Small intestine (tissue), 16 donors: ENCODE measurements around the gene PIGL. TPM values are rescaled to one million over a fixed set of nuclear protein-coding genes. Genes with fewer than 3 reads are reported as not detected.

Experiments
- DNase-seq, 2 donors: peaks; one replicate each; pipeline versions ENCODE4 v3.0.0 to v3.0.0-alpha.2; 2013
- FAIRE-seq: peaks from 2 replicates; lab custom pipeline; 2012; peaks lifted over from hg19 to GRCh38; lab: Jason Lieb, UNC
- H3K27ac ChIP-seq, 3 donors: one replicate each; pipeline ENCODE4 v1.5.1; 2013; ENCODE audit warnings: low read length in 2 of 3, mild to moderate bottlenecking in 2 of 3, control low read depth in 1 of 3, inconsistent platforms in 1 of 3, low read depth in 1 of 3, moderate library complexity in 1 of 3
- H3K27me3 ChIP-seq, 3 donors: one replicate each; pipeline ENCODE4 v1.6.1; 2013; ENCODE audit warnings: low read length in 3 of 3, inconsistent platforms in 1 of 3; ENCODE audit not compliant: control insufficient read depth in 3 of 3, insufficient read depth in 3 of 3
- H3K36me3 ChIP-seq, 3 donors: one replicate each; pipeline ENCODE4 v1.6.1; 2013; ENCODE audit warnings: low read length in 3 of 3, inconsistent platforms in 1 of 3, low read depth in 1 of 3, mild to moderate bottlenecking in 1 of 3, moderate library complexity in 1 of 3; ENCODE audit not compliant: control insufficient read depth in 3 of 3, insufficient read depth in 2 of 3
- H3K4me1 ChIP-seq, 3 donors: one replicate each; pipeline ENCODE4 v1.6.1; 2013; ENCODE audit warnings: low read length in 2 of 3, inconsistent platforms in 1 of 3, low read depth in 1 of 3, mild to moderate bottlenecking in 1 of 3, moderate library complexity in 1 of 3; ENCODE audit not compliant: control insufficient read depth in 3 of 3, insufficient read depth in 2 of 3
- H3K4me3 ChIP-seq, 3 donors: one replicate each; pipeline ENCODE4 v1.5.1; 2013; ENCODE audit warnings: low read length in 3 of 3, control low read depth in 1 of 3, inconsistent platforms in 1 of 3, low read depth in 1 of 3, mild to moderate bottlenecking in 1 of 3, moderate library complexity in 1 of 3
- H3K9me3 ChIP-seq, 2 donors: one replicate each; pipeline ENCODE4 v1.6.1; 2013; ENCODE audit warnings: low read depth in 1 of 2, low read length in 1 of 2; ENCODE audit not compliant: control insufficient read depth in 2 of 2, insufficient read depth in 1 of 2
- WGBS, 3 donors: extraction: QIAGEN DNeasy Blood & Tissue Kit; methylation state at CpG; one replicate each; pipeline ENCODE4 v1.1.7; 2013; 5-methylcytosine and 5-hydroxymethylcytosine counted together
- long read RNA-seq, 10 donors: transcript quantifications; one replicate each; lab custom pipeline, GENCODE V29; 2026
- polyA plus RNA-seq, 4 donors: library from polyadenylated mRNA; stranded (reverse) in 3 of 4; unstranded in 1 of 4; fragments of 200-250 nt in 3 of 4; fragments of 120-200 nt in 1 of 4; gene quantifications; one replicate each; pipeline versions ENCODE4 v1.2.1 to v1.2.3, GENCODE V29; 2013
- donor health status: healthy with polysubstance abuse.
- donor health status: control.
- donor health status: control.
- donor health status: Bipolar disorder and iron deficiency.
- donor health status: healthy.

Gene PIGL
- 10 to 100 TPM; 19.0 to 43.1 (median 25.9) TPM for polyA plus RNA-seq
- long read RNA-seq, donor 1: 0 reads
- long read RNA-seq, donor 2, partial matches to known transcripts: 0 of 4 reads
- long read RNA-seq, donor 2, other reads (novel, unspliced or antisense): 0 of 4 reads
- long read RNA-seq, donor 3, partial matches to known transcripts: 0 of 7 reads
- long read RNA-seq, donor 3, other reads (novel, unspliced or antisense): 0 of 7 reads
- long read RNA-seq, donor 4: 0 reads
- long read RNA-seq, donor 5, partial matches to known transcripts: 0 of 3 reads
- long read RNA-seq, donor 5, other reads (novel, unspliced or antisense): 0 of 3 reads
- long read RNA-seq, donor 6, partial matches to known transcripts: 50 of 53 reads
- long read RNA-seq, donor 6, other reads (novel, unspliced or antisense): 0 of 53 reads
- long read RNA-seq, donor 7, partial matches to known transcripts: 0 of 32 reads
- long read RNA-seq, donor 7, other reads (novel, unspliced or antisense): 29 of 32 reads
- long read RNA-seq, donor 8, partial matches to known transcripts: 0 of 2 reads
- long read RNA-seq, donor 8, other reads (novel, unspliced or antisense): 0 of 2 reads
- long read RNA-seq, donor 9, partial matches to known transcripts: 0 of 7 reads
- long read RNA-seq, donor 9, other reads (novel, unspliced or antisense): 7 of 7 reads
- long read RNA-seq, donor 10, partial matches to known transcripts: 0 of 4 reads
- long read RNA-seq, donor 10, other reads (novel, unspliced or antisense): 0 of 4 reads

GRCh38 chr17:16217002-16217635 is at the start of gene PIGL:
Gene PIGL, plus strand, starts transcription at chr17:16217210. Its CDS starts 17 bp downstream, at chr17:16217227.
- no peaks in the 10 kb centered on the region for H3K27me3 ChIP-seq
- peak within 1 kb of the TSS; percentile 97 for H3K27ac ChIP-seq
- DNase-seq (peak; percentile 95 to 96), FAIRE-seq (no peak)
- peak within 1 kb of the TSS; percentile 80 to 92 (median 82) for H3K4me3 ChIP-seq
- peaks cover 0 to 12% (median 0%) of the 10 kb centered on the region in 3 donors for H3K36me3 ChIP-seq
- 0% methylated on average over 29 of the region's 29 CpGs for WGBS, 3 donors
- peaks cover 3 to 12% (median 6%) of the 10 kb centered on the region in 3 donors for H3K4me1 ChIP-seq
- H3K9me3 ChIP-seq: no peaks in the 10 kb centered on the region

GRCh38 chr17:16171613-16172012 is 45.4 kb upstream of the PIGL start:
- Histone ChIP-seq H3K9me3 (no peaks in the 10 kb centered on the region), H3K27ac (no peak overlapping the region), H3K27me3 (no peaks in the 10 kb centered on the region), H3K4me3 (no peak overlapping the region), H3K4me1 (no peaks in the 10 kb centered on the region), H3K36me3 (peaks cover 0 to 33% (median 5%) of the 10 kb centered on the region in 3 donors)
- DNase-seq (peak in 1 of 2 donors; percentile 8), FAIRE-seq (no peak)
- 73 to 84% (median 76%) methylated on average over 7 of the region's 7 CpGs for WGBS, 3 donors

- WGBS, 3 donors: 94 to 97% (median 96%) methylated on average over 5 of the region's 5 CpGs
- Histone ChIP-seq H3K9me3 (no peaks in the 10 kb centered on the region), H3K27me3 (no peaks in the 10 kb centered on the region), H3K4me1 (no peaks in the 10 kb centered on the region), H3K36me3 (peaks cover 0 to 30% (median 0%) of the 10 kb centered on the region in 3 donors), H3K27ac (no peak overlapping the region), H3K4me3 (no peak overlapping the region)
- FAIRE-seq: no peak
- DNase-seq: no peak
Measured at GRCh38 chr17:16178836-16179235, 38.2 kb upstream of the PIGL start.

GRCh38 chr17:16181581-16181980 is 35.4 kb upstream of the PIGL start:
- no peak for FAIRE-seq
- H3K36me3 ChIP-seq: peaks cover 0 to 32% (median 2%) of the 10 kb centered on the region in 3 donors
- 95 to 100% (median 98%) methylated on average over 1 of the region's 1 CpG for WGBS, 3 donors

GRCh38 chr17:16187642-16188041 is 29.4 kb upstream of the PIGL start:
- Histone ChIP-seq H3K36me3 (peaks cover 6 to 42% (median 7%) of the 10 kb centered on the region in 3 donors), H3K4me1 (no peaks in the 10 kb centered on the region), H3K27me3 (no peaks in the 10 kb centered on the region), H3K27ac (no peak overlapping the region), H3K9me3 (no peaks in the 10 kb centered on the region), H3K4me3 (no peak overlapping the region)
- WGBS, 3 donors: 85 to 91% (median 85%) methylated on average over 5 of the region's 5 CpGs
- DNase-seq: no peak
- FAIRE-seq: no peak

More at GRCh38 chr17:16181581-16181980, 35.4 kb upstream of the PIGL start:
- Histone ChIP-seq H3K27me3 (no peaks in the 10 kb centered on the region), H3K9me3 (no peaks in the 10 kb centered on the region), H3K4me1 (no peaks in the 10 kb centered on the region), H3K27ac (no peak overlapping the region), H3K4me3 (no peak overlapping the region)
- no peak for DNase-seq

- WGBS, 3 donors: 80 to 85% (median 82%) methylated on average over 3 of the region's 3 CpGs
- H3K4me1 ChIP-seq: no peaks in the 10 kb centered on the region
- H3K4me3 ChIP-seq: no peak overlapping the region
- peaks cover 6 to 48% (median 9%) of the 10 kb centered on the region in 3 donors for H3K36me3 ChIP-seq
- no peak for FAIRE-seq
- no peak for DNase-seq
- H3K27me3 ChIP-seq: no peaks in the 10 kb centered on the region
- H3K27ac ChIP-seq: no peak overlapping the region
- H3K9me3 ChIP-seq: no peaks in the 10 kb centered on the region
Measured at GRCh38 chr17:16189791-16190348, 27.1 kb upstream of the PIGL start.

- H3K9me3 ChIP-seq: no peaks in the 10 kb centered on the region
- H3K27ac ChIP-seq: no peak overlapping the region
- H3K36me3 ChIP-seq: peaks cover 6 to 45% (median 7%) of the 10 kb centered on the region in 3 donors
- H3K4me3 ChIP-seq: no peak overlapping the region
- no peaks in the 10 kb centered on the region for H3K27me3 ChIP-seq
- DNase-seq (no peak), FAIRE-seq (no peak)
- H3K4me1 ChIP-seq: no peaks in the 10 kb centered on the region
- 83 to 86% (median 85%) methylated on average over 4 of the region's 4 CpGs for WGBS, 3 donors
Measured at GRCh38 chr17:16190703-16191360, 26.2 kb upstream of the PIGL start.
